Astrocyte (in vitro differentiated cells and primary cell): ENCODE measurements around the gene C1orf105. TPM values are rescaled to one million over a fixed set of nuclear protein-coding genes. Genes with fewer than 3 reads are reported as not detected.

ENCODE experiments used
- DNase-seq: peaks from one replicate; pipeline ENCODE4 v3.0.0-alpha.2; 2010; ENCODE audit warnings: low read depth
- FAIRE-seq: peaks from 2 replicates; lab custom pipeline; 2011; peaks lifted over from hg19 to GRCh38; lab: Jason Lieb, UNC
- H2AFZ ChIP-seq: 2 replicates; pipeline ENCODE4 v1.6.0; 2012; ENCODE audit warnings: low read depth, low read length, inconsistent platforms
- H3K27ac ChIP-seq: 2 replicates; pipeline ENCODE4 v1.5.1; 2011; ENCODE audit warnings: low read depth, low read length, inconsistent platforms
- H3K27me3 ChIP-seq: 2 replicates; pipeline ENCODE4 v1.6.0; 2011; ENCODE audit warnings: low read length, inconsistent platforms; ENCODE audit not compliant: insufficient read depth
- H3K36me3 ChIP-seq: 2 replicates; pipeline ENCODE4 v1.5.1; 2011; ENCODE audit warnings: low read length, inconsistent platforms; ENCODE audit not compliant: insufficient read depth
- H3K4me1 ChIP-seq: 2 replicates; pipeline ENCODE4 v1.5.1; 2011; ENCODE audit warnings: low read length, inconsistent platforms; ENCODE audit not compliant: insufficient read depth
- H3K4me2 ChIP-seq: 2 replicates; pipeline ENCODE4 v1.6.0; 2012; ENCODE audit warnings: low read length, inconsistent platforms
- H3K4me3 ChIP-seq: 2 replicates; pipeline ENCODE4 v1.5.1; 2011; ENCODE audit warnings: low read depth, mild to moderate bottlenecking, low read length, inconsistent platforms; ENCODE audit not compliant: insufficient read depth
- H3K79me2 ChIP-seq: 2 replicates; pipeline ENCODE4 v1.6.0; 2012; ENCODE audit warnings: mild to moderate bottlenecking, low read length, inconsistent platforms; ENCODE audit not compliant: insufficient read depth
- H3K9ac ChIP-seq: 2 replicates; pipeline ENCODE4 v1.6.0; 2012; ENCODE audit warnings: mild to moderate bottlenecking, low read length, inconsistent platforms
- H3K9me3 ChIP-seq: 2 replicates; pipeline ENCODE4 v1.5.1; 2012; ENCODE audit warnings: low read depth, mild to moderate bottlenecking, low read length, inconsistent platforms; ENCODE audit not compliant: insufficient read depth
- H4K20me1 ChIP-seq: 2 replicates; pipeline ENCODE4 v1.6.0; 2012; ENCODE audit warnings: low read length, inconsistent platforms; ENCODE audit not compliant: insufficient read depth
- H3K27ac Mint-ChIP-seq: one replicate; pipeline ENCODE4 v1.8.0; 2021; ENCODE audit warnings: mild to moderate bottlenecking, mixed read lengths; ENCODE audit not compliant: unreplicated experiment
- H3K27me3 Mint-ChIP-seq: one replicate; pipeline ENCODE4 v1.8.0; 2021; ENCODE audit warnings: low read depth, mixed read lengths; ENCODE audit not compliant: unreplicated experiment
- H3K36me3 Mint-ChIP-seq: one replicate; pipeline ENCODE4 v1.8.0; 2021; ENCODE audit warnings: low read depth, mixed read lengths; ENCODE audit not compliant: unreplicated experiment
- H3K4me1 Mint-ChIP-seq: one replicate; pipeline ENCODE4 v1.8.0; 2021; ENCODE audit warnings: low read depth, mixed read lengths; ENCODE audit not compliant: unreplicated experiment
- H3K4me3 Mint-ChIP-seq: one replicate; pipeline ENCODE4 v1.8.0; 2021; ENCODE audit warnings: mild to moderate bottlenecking, moderate library complexity, mixed read lengths; ENCODE audit not compliant: unreplicated experiment
- H3K9me3 Mint-ChIP-seq: one replicate; pipeline ENCODE4 v1.8.0; 2021; ENCODE audit warnings: mild to moderate bottlenecking, mixed read lengths; ENCODE audit not compliant: unreplicated experiment
- CTCF ChIP-seq: IDR thresholded peaks from 2 replicates; pipeline ENCODE4 v1.5.1; 2011; ENCODE audit warnings: low read depth, mild to moderate bottlenecking, inconsistent platforms, low read length, moderate library complexity; ENCODE audit not compliant: insufficient read depth
- EZH2 ChIP-seq: IDR thresholded peaks from 2 replicates; pipeline ENCODE4 v1.6.1; 2012; ENCODE audit warnings: mild to moderate bottlenecking, low read length, inconsistent platforms; ENCODE audit not compliant: insufficient read depth
- total RNA-seq: library from RNA; stranded (reverse); gene quantifications from 2 replicates; pipeline ENCODE4 v1.2.1, GENCODE V29; 2021

C1orf105 gene
- total RNA-seq, 1 donor from 2014 or later = not detected

DNA sequence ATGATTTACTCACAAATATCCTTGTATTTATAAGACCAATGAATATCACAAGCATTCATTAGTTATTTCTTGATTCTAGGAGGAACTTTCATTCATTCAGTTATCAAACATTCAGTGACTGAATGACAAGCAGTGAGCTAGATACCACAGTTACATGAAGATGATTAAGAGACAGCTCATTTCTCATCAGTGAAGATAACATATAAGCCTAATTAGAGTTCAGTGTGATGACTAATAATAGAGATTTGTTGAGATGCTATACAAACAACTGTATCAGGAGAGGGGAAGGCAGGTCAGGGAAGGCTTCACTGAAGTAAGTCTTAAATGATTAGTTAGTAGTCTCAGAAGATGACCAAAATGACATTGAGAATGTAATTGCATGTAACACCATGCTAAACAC is 14.6 kb upstream of the C1orf105 start:
- H3K4me3 ChIP-seq = no peak overlapping the region
- no peak overlapping the region for H3K4me2 ChIP-seq
- Mint-ChIP-seq H3K9me3 (no peaks in the 10 kb centered on the region), H3K4me1 (peaks cover 10% of the 10 kb centered on the region), H3K27me3 (no peaks in the 10 kb centered on the region), H3K36me3 (no peaks in the 10 kb centered on the region), H3K4me3 (no peak overlapping the region), H3K27ac (no peak overlapping the region)
- H3K27ac ChIP-seq = no peak overlapping the region
- H3K79me2 ChIP-seq = no peaks in the 10 kb centered on the region
- DNase-seq (no peak), FAIRE-seq (peak; percentile 20)
- H3K27me3 ChIP-seq = no peaks in the 10 kb centered on the region
- no peaks in the 10 kb centered on the region for H3K36me3 ChIP-seq
- no peak for TF ChIP-seq CTCF
- H3K9me3 ChIP-seq = no peaks in the 10 kb centered on the region
- no peaks in the 10 kb centered on the region for H3K4me1 ChIP-seq
- no peak overlapping the region for H3K9ac ChIP-seq
- H4K20me1 ChIP-seq = no peaks in the 10 kb centered on the region
- no peak overlapping the region for H2AFZ ChIP-seq

DNA sequence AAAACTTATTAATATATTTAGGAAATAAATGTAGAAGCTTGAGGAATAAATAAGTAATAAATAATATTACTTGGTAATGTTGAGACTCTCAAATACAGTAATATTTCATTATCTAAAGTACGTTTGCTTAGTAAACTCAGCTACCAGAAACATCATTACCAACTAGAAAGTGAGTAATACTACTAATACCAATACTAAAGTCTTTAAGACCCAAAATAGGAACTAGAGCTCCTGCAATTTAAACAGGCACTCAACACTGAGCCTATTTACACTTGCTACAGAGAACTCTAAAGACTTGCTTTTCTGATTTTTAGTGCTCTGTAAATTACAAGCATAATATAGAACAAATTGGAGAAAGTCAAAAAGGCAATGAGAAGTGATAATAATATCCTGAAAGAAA is 13.5 kb upstream of the C1orf105 start:
- Histone ChIP-seq H2AFZ (no peak overlapping the region), H3K9ac (no peak overlapping the region), H3K36me3 (no peaks in the 10 kb centered on the region), H3K4me1 (no peaks in the 10 kb centered on the region), H3K4me2 (no peak overlapping the region), H3K79me2 (no peaks in the 10 kb centered on the region), H3K4me3 (no peak overlapping the region), H3K27me3 (no peaks in the 10 kb centered on the region), H4K20me1 (no peaks in the 10 kb centered on the region), H3K9me3 (no peaks in the 10 kb centered on the region), H3K27ac (no peak overlapping the region)
- no peak for TF ChIP-seq EZH2
- no peak for TF ChIP-seq CTCF
- Mint-ChIP-seq H3K4me3 (no peak overlapping the region), H3K27ac (no peak overlapping the region), H3K36me3 (no peaks in the 10 kb centered on the region), H3K4me1 (peaks cover 11% of the 10 kb centered on the region), H3K27me3 (no peaks in the 10 kb centered on the region), H3K9me3 (no peaks in the 10 kb centered on the region)
- DNase-seq = no peak
- no peak for FAIRE-seq

DNA sequence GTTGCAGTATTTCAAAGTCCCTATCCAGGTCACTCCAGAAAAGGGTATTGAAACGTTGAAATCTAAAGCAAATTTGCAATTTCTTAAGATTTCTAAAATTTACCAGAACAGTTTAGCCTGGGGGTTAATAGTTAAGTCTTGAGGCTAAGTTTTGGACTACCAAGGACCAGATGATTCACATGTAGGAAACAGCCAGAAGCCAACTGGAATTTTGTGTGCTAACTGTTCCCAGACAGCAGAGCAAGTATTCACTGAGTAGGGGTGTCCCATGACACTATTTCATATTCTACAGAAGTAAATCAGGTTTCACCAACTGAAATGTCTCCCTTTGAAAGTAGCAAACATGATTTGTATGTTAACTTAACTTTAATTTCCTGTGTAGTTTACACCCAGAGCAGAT is 11.5 kb upstream of the C1orf105 start:
- no peaks in the 10 kb centered on the region for H3K9me3 ChIP-seq
- Mint-ChIP-seq H3K27me3 (no peaks in the 10 kb centered on the region), H3K9me3 (no peaks in the 10 kb centered on the region), H3K27ac (no peak overlapping the region), H3K36me3 (no peaks in the 10 kb centered on the region), H3K4me1 (peaks cover 14% of the 10 kb centered on the region), H3K4me3 (no peak overlapping the region)
- H3K27ac ChIP-seq = no peak overlapping the region
- H3K27me3 ChIP-seq = no peaks in the 10 kb centered on the region
- H2AFZ ChIP-seq = no peak overlapping the region
- FAIRE-seq (no peak), DNase-seq (peak; percentile 47)
- no peaks in the 10 kb centered on the region for H3K36me3 ChIP-seq
- no peak overlapping the region for H3K4me2 ChIP-seq
- H3K9ac ChIP-seq = no peak overlapping the region
- no peaks in the 10 kb centered on the region for H4K20me1 ChIP-seq
- H3K4me3 ChIP-seq = no peak overlapping the region
- no peak for TF ChIP-seq EZH2
- no peak for TF ChIP-seq CTCF
- no peaks in the 10 kb centered on the region for H3K79me2 ChIP-seq
- no peaks in the 10 kb centered on the region for H3K4me1 ChIP-seq
